ENCODE results near the gene ZNF488.

Gene ZNF488

GRCh38 chr10:47365431-47366180 lies 18.5 kb downstream of the ZNF488 start:
- DNase-seq: no peak

- no peak for DNase-seq
Observed at GRCh38 chr10:47364911-47365310, 19.2 kb downstream of the ZNF488 start.

GRCh38 chr10:47364366-47364765 lies 19.7 kb downstream of the ZNF488 start:
- DNase-seq: no peak

- DNase-seq: no peak
Observed at GRCh38 chr10:47363781-47364180, 20.3 kb downstream of the ZNF488 start.

- no peak for DNase-seq
Observed at GRCh38 chr10:47362199-47362598, 21.9 kb downstream of the ZNF488 start.

- DNase-seq: peak; percentile 19
Observed at GRCh38 chr10:47361293-47361692, 22.8 kb downstream of the ZNF488 start.

GRCh38 chr10:47360419-47361040 lies 23.6 kb downstream of the ZNF488 start:
- DNase-seq: no peak

- no peak for DNase-seq
Observed at GRCh38 chr10:47359626-47360418, 24.3 kb downstream of the ZNF488 start.

GRCh38 chr10:47359101-47359500 lies 25.0 kb downstream of the ZNF488 start:
- DNase-seq: no peak

- DNase-seq: no peak
Observed at GRCh38 chr10:47358457-47358856, 25.6 kb downstream of the ZNF488 start.

GRCh38 chr10:47357911-47358310 lies 26.2 kb downstream of the ZNF488 start:
- DNase-seq: no peak

- DNase-seq: no peak
Observed at GRCh38 chr10:47357131-47357582, 26.9 kb downstream of the ZNF488 start.

- DNase-seq: no peak
Observed at GRCh38 chr10:47356708-47357107, 27.4 kb downstream of the ZNF488 start.

- DNase-seq: no peak
Observed at GRCh38 chr10:47354900-47355299, 29.2 kb downstream of the ZNF488 start.

- no peak for DNase-seq
Observed at GRCh38 chr10:47354165-47354564, 29.9 kb downstream of the ZNF488 start.

GRCh38 chr10:47353351-47353750 lies 30.7 kb downstream of the ZNF488 start:
- no peak for DNase-seq

GRCh38 chr10:47351899-47352815 lies 31.9 kb downstream of the ZNF488 start:
- DNase-seq: no peak

- no peak for DNase-seq
Observed at GRCh38 chr10:47350671-47351640, 33.1 kb downstream of the ZNF488 start.

GRCh38 chr10:47349941-47350371 lies 34.1 kb downstream of the ZNF488 start:
- no peak for DNase-seq

GRCh38 chr10:47349516-47349915 lies 34.6 kb downstream of the ZNF488 start:
- DNase-seq: no peak

Data from CD4-positive, alpha-beta T cell treated with Interleukin-12 subunit alpha and Interleukin-12 subunit beta, for 1 hour (primary cell).